ENCODE measurements around the gene PCDH9. TPM values are rescaled to one million over a fixed set of nuclear protein-coding genes. Genes with fewer than 3 reads are reported as not detected.

The PCDH9 gene
- total RNA-seq, 6 experiments from 2014 or later: 1.6 to 3.9 (median 3.1) TPM

GRCh38 chr13:66805657-66806056 lies 424.5 kb downstream of the PCDH9 start:
- Histone ChIP-seq H3K4me1 (peaks cover 0 to 5% (median 0%) of the 10 kb centered on the region in 4 donors), H3K27ac (no peak overlapping the region), H3K4me3 (no peak overlapping the region), H3K9me3 (no peaks in the 10 kb centered on the region), H3K27me3 (peaks cover 0 to 3% of the 10 kb centered on the region in 2 donors), H3K36me3 (no peaks in the 10 kb centered on the region)
- DNase-seq: no peak
- peak in 2 of 4 donors; percentile 41 to 70 for ATAC-seq
- TF ChIP-seq CTCF (IDR thresholded peaks at IDR 0.05): no peak
- TF ChIP-seq POLR2A (IDR thresholded peaks at IDR 0.05): no peak
- intact Hi-C loops (cut with DNase I): no loop called here
- WGBS (ENCODE audit: insufficient coverage, low coverage, low lambda C conversion rate, missing lambda C conversion rate): 16% methylated on average over 1 of the region's 1 CpG

GRCh38 chr13:66803808-66804456 lies 426.2 kb downstream of the PCDH9 start:
- WGBS (ENCODE audit: insufficient coverage, low coverage, low lambda C conversion rate, missing lambda C conversion rate): 17% methylated on average over 1 of the region's 1 CpG
- no peaks in the 10 kb centered on the region for H3K9me3 ChIP-seq

GRCh38 chr13:66803013-66803807 lies 426.9 kb downstream of the PCDH9 start:
- Histone ChIP-seq H3K9me3 (no peaks in the 10 kb centered on the region), H3K27me3 (peaks cover 0 to 3% of the 10 kb centered on the region in 2 donors), H3K4me3 (no peak overlapping the region), H3K4me1 (peaks cover 0 to 5% (median 0%) of the 10 kb centered on the region in 4 donors), H3K36me3 (no peaks in the 10 kb centered on the region), H3K27ac (no peak overlapping the region)
- DNase-seq (no peak), ATAC-seq (no peak)
- intact Hi-C loops (cut with DNase I): no loop called here
- no peak for TF ChIP-seq POLR2A (IDR thresholded peaks at IDR 0.05)
- TF ChIP-seq CTCF (IDR thresholded peaks at IDR 0.05): no peak
- 72% methylated on average over 5 of the region's 5 CpGs for WGBS (ENCODE audit: insufficient coverage, low coverage, low lambda C conversion rate, missing lambda C conversion rate)

More at GRCh38 chr13:66803808-66804456, 426.2 kb downstream of the PCDH9 start:
- Histone ChIP-seq H3K27me3 (peaks cover 0 to 3% of the 10 kb centered on the region in 2 donors), H3K27ac (no peak overlapping the region), H3K36me3 (no peaks in the 10 kb centered on the region), H3K4me3 (no peak overlapping the region), H3K4me1 (peaks cover 0 to 5% (median 0%) of the 10 kb centered on the region in 4 donors)
- intact Hi-C loops (cut with DNase I): no loop called here
- no peak for DNase-seq
- ATAC-seq: peak in 1 of 4 donors; percentile 60
- TF ChIP-seq CTCF (IDR thresholded peaks at IDR 0.05) (no peak), POLR2A (IDR thresholded peaks at IDR 0.05) (no peak)

GRCh38 chr13:66795636-66796035 lies 434.5 kb downstream of the PCDH9 start:
- ATAC-seq: no peak
- Histone ChIP-seq H3K4me1 (no peaks in the 10 kb centered on the region), H3K27me3 (no peaks in the 10 kb centered on the region), H3K4me3 (no peak overlapping the region), H3K27ac (no peak overlapping the region), H3K9me3 (no peaks in the 10 kb centered on the region), H3K36me3 (no peaks in the 10 kb centered on the region)
- WGBS (ENCODE audit: insufficient coverage, low coverage, low lambda C conversion rate, missing lambda C conversion rate): 69% methylated on average over 2 of the region's 2 CpGs
- no peak for TF ChIP-seq CTCF (IDR thresholded peaks at IDR 0.05)
- no peak for TF ChIP-seq POLR2A (IDR thresholded peaks at IDR 0.05)
- no peak for DNase-seq
- intact Hi-C loops (cut with DNase I): no loop called here

All from right lobe of liver (tissue), 6 donors.